Keratinocyte (primary cell): ENCODE results near the gene EPRS1. TPM values are rescaled to one million over a fixed set of nuclear protein-coding genes. Genes with fewer than 3 reads are reported as not detected.

ENCODE experiments used
- DNase-seq: peaks from one replicate; pipeline ENCODE4 v3.0.0-alpha.2; 2011; ENCODE audit warnings: low read depth, missing footprints, low spot score
- FAIRE-seq: peaks from 2 replicates; lab custom pipeline; 2011; peaks lifted over from hg19 to GRCh38; lab: Jason Lieb, UNC
- H2AFZ ChIP-seq: 2 replicates; pipeline ENCODE4 v1.6.0; 2012; ENCODE audit warnings: low read length, control low read depth, inconsistent platforms; ENCODE audit not compliant: control insufficient read depth
- H3K27ac ChIP-seq: 2 replicates; pipeline ENCODE4 v1.5.1; 2011; ENCODE audit warnings: low read length; ENCODE audit not compliant: control insufficient read depth, insufficient read depth
- H3K27me3 ChIP-seq: 3 replicates; pipeline ENCODE4 v1.6.0; 2011; ENCODE audit warnings: low read length; ENCODE audit not compliant: control insufficient read depth, insufficient read depth; ENCODE audit errors: extremely low read depth
- H3K36me3 ChIP-seq, 2 experiments: 2 replicates in 1 of 2; 3 replicates in 1 of 2; pipeline ENCODE4 v1.5.1; 2011; ENCODE audit warnings: low read length in 2 of 2, mild to moderate bottlenecking in 1 of 2; ENCODE audit not compliant: control insufficient read depth in 2 of 2, insufficient read depth in 2 of 2; ENCODE audit errors: extremely low read depth in 1 of 2
- H3K4me1 ChIP-seq: 3 replicates; pipeline ENCODE4 v1.5.1; 2011; ENCODE audit warnings: low read length; ENCODE audit not compliant: control insufficient read depth, insufficient read depth; ENCODE audit errors: extremely low read depth
- H3K4me2 ChIP-seq: 3 replicates; pipeline ENCODE4 v1.6.0; 2011; ENCODE audit warnings: low read depth, low read length; ENCODE audit not compliant: control insufficient read depth, insufficient read depth; ENCODE audit errors: extremely low read depth
- H3K4me3 ChIP-seq, 3 experiments: fragments of 200-600 bp in 1 of 3; sonication (generic) in 1 of 3; 2 replicates in 2 of 3; 3 replicates in 1 of 3; pipeline ENCODE4 v1.5.1; 2011 to 2016; ENCODE audit warnings: low read length in 3 of 3, mild to moderate bottlenecking in 3 of 3, control low read depth in 2 of 3, inconsistent platforms in 1 of 3, low read depth in 1 of 3, mixed read lengths in 1 of 3, mixed run types in 1 of 3, moderate library complexity in 1 of 3; ENCODE audit not compliant: control insufficient read depth in 2 of 3, insufficient read depth in 2 of 3; ENCODE audit errors: extremely low read depth in 1 of 3
- H3K79me2 ChIP-seq: 2 replicates; pipeline ENCODE4 v1.6.0; 2012; ENCODE audit warnings: low read length; ENCODE audit not compliant: control insufficient read depth, insufficient read depth
- H3K9ac ChIP-seq: 3 replicates; pipeline ENCODE4 v1.6.0; 2011; ENCODE audit warnings: low read length; ENCODE audit not compliant: control insufficient read depth, insufficient read depth; ENCODE audit errors: extremely low read depth
- H3K9me1 ChIP-seq: 3 replicates; pipeline ENCODE4 v1.6.0; 2011; ENCODE audit warnings: low read length; ENCODE audit not compliant: control insufficient read depth, insufficient read depth; ENCODE audit errors: extremely low read depth
- H3K9me3 ChIP-seq: 2 replicates; pipeline ENCODE4 v1.5.1; 2012; ENCODE audit warnings: low read depth, low read length; ENCODE audit not compliant: control insufficient read depth
- H4K20me1 ChIP-seq: 3 replicates; pipeline ENCODE4 v1.6.0; 2011; ENCODE audit warnings: low read length; ENCODE audit not compliant: control insufficient read depth, insufficient read depth; ENCODE audit errors: extremely low read depth
- CTCF ChIP-seq, 3 experiments: IDR thresholded peaks in 1 of 3; conservative IDR thresholded peaks in 1 of 3; optimal IDR thresholded peaks in 1 of 3; 2 replicates in 2 of 3; 3 replicates in 1 of 3; pipeline versions ENCODE3 to v1.5.1; 2011; ENCODE audit warnings: low read length in 3 of 3, mild to moderate bottlenecking in 3 of 3, moderate library complexity in 2 of 3, control low read depth in 1 of 3, inconsistent platforms in 1 of 3; ENCODE audit not compliant: insufficient read depth in 2 of 3; ENCODE audit errors: extremely low read depth in 1 of 3
- EZH2 ChIP-seq: IDR thresholded peaks from one replicate; pipeline ENCODE4 v1.6.1; 2012; ENCODE audit warnings: inconsistent platforms, mild to moderate bottlenecking, low read length, moderate library complexity
- dilution Hi-C: fragments of 300-500 bp; cut with MboI; formaldehyde crosslinking; loops from one replicate; pipeline ENCODE4 v1.7.0; 2020; ENCODE audit warnings: low sequenced_read_pairs; ENCODE audit not compliant: extremely low pct_ligation_motif_present
- polyA plus RNA-seq, 5 experiments: library from polyadenylated mRNA; depleted of rRNA in 3 of 5; stranded (reverse) in 3 of 5; stranded (forward) in 1 of 5; unstranded in 1 of 5; fragments of >200 nt; gene quantifications; 1 replicate in 1 of 5; 2 replicates in 3 of 5; 3 replicates in 1 of 5; pipeline versions ENCODE4 v1.2.1 to v1.2.3, GENCODE V29; 2011 to 2012; ENCODE audit warnings: missing spikeins in 2 of 5, low read depth in 1 of 5, low replicate concordance in 1 of 5

EPRS1 gene
- polyA plus RNA-seq, 1 donor (not counting 4 experiments of a cell fraction or from before 2014, with no cell fraction given) = 96.3 TPM

GRCh38 chr1:220093361-220094015 lies 47.2 kb upstream of the EPRS1 start:
- Histone ChIP-seq H3K79me2 (peaks cover 24% of the 10 kb centered on the region), H2AFZ (peak overlapping the region; percentile 47), H3K9me3 (no peaks in the 10 kb centered on the region), H3K9ac (no peak overlapping the region), H3K27me3 (no peaks in the 10 kb centered on the region), H3K4me3 (peak overlapping the region in 2 of 3 experiments; percentile 68 to 97), H3K4me2 (peak overlapping the region; percentile 45), H3K36me3 (peaks cover 2 to 5% of the 10 kb centered on the region in 2 experiments), H4K20me1 (no peaks in the 10 kb centered on the region), H3K4me1 (peaks cover 8% of the 10 kb centered on the region), H3K9me1 (no peaks in the 10 kb centered on the region), H3K27ac (peak overlapping the region; percentile 8)
- dilution Hi-C loops = no loop called here
- FAIRE-seq = no peak
- no peak for DNase-seq
- TF ChIP-seq EZH2 = no peak
- no peak for TF ChIP-seq CTCF (optimal IDR thresholded peaks at IDR 0.05 in 1 of 3, IDR thresholded peaks at IDR 0.05 in 1 of 3, conservative IDR thresholded peaks at IDR 0.05 in 1 of 3; ENCODE audit: extremely low read depth in 1 of 3, insufficient read depth in 2 of 3, low read length in 3 of 3)

DNA sequence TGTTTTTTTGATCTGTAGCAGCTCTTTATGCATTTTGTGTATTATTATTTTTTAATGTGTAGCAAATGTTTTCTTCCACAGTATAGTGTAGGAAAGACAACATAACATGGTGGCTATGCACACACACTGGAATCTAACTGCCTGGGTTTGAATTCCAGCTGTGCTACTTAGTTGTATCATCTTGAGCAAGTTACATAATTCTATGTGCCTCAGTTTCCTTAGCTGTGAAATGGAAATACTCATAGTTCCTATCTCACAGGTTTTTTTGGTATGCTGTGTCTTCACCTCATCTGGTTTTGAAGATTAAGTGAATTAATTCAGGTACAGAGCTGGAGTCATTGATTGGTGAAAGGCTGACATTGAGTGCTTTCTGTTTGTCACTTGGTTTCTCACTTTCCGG lies 46.4 kb upstream of the EPRS1 start:
- no peaks in the 10 kb centered on the region for H4K20me1 ChIP-seq
- no peak for FAIRE-seq
- H3K27me3 ChIP-seq = no peaks in the 10 kb centered on the region
- H3K4me3 ChIP-seq = no peak overlapping the region
- H3K9me3 ChIP-seq = no peaks in the 10 kb centered on the region
- H3K79me2 ChIP-seq = peaks cover 29% of the 10 kb centered on the region
- H3K4me2 ChIP-seq = no peak overlapping the region
- dilution Hi-C loops = no loop called here
- H2AFZ ChIP-seq = no peak overlapping the region
- H3K27ac ChIP-seq = no peak overlapping the region
- H3K36me3 ChIP-seq = peaks cover 0 to 5% of the 10 kb centered on the region in 2 experiments
- H3K9ac ChIP-seq = no peak overlapping the region
- H3K4me1 ChIP-seq = peaks cover 8% of the 10 kb centered on the region
- DNase-seq = no peak
- TF ChIP-seq EZH2 = no peak
- no peak for TF ChIP-seq CTCF (optimal IDR thresholded peaks at IDR 0.05 in 1 of 3, IDR thresholded peaks at IDR 0.05 in 1 of 3, conservative IDR thresholded peaks at IDR 0.05 in 1 of 3; ENCODE audit: extremely low read depth in 1 of 3, insufficient read depth in 2 of 3, low read length in 3 of 3)
- no peaks in the 10 kb centered on the region for H3K9me1 ChIP-seq
